Kidney (tissue), 14 donors: ENCODE data around the gene CES3. TPM values are rescaled to one million over a fixed set of nuclear protein-coding genes. Genes with fewer than 3 reads are reported as not detected.
A peak's percentile ranks its signal among the peaks of the same experiment; 100 is the strongest.

Experiments used
- DNase-seq, 5 donors: peaks; one replicate each; pipeline ENCODE4 v3.0.0-alpha.2; 2013 to 2020
- FAIRE-seq: peaks from 2 replicates; lab custom pipeline; 2012; peaks lifted over from hg19 to GRCh38; lab: Jason Lieb, UNC
- H3K27ac ChIP-seq, 2 donors: one replicate each; pipeline ENCODE4 v1.7.0; 2013; ENCODE audit warnings: low read depth in 2 of 2, low read length in 2 of 2, inconsistent platforms in 1 of 2
- H3K27me3 ChIP-seq: one replicate; pipeline ENCODE4 v1.7.1; 2013; ENCODE audit warnings: low read length, inconsistent platforms; ENCODE audit not compliant: control insufficient read depth, insufficient read depth
- H3K36me3 ChIP-seq, 3 donors: one replicate each; pipeline versions ENCODE4 v1.7.0 to v1.7.1; 2013; ENCODE audit warnings: low read length in 3 of 3, control low read depth in 1 of 3, inconsistent platforms in 1 of 3; ENCODE audit not compliant: insufficient read depth in 3 of 3, control insufficient read depth in 2 of 3
- H3K4me1 ChIP-seq, 3 donors: one replicate each; pipeline versions ENCODE4 v1.7.0 to v1.7.1; 2013; ENCODE audit warnings: low read length in 3 of 3, inconsistent platforms in 1 of 3, low read depth in 1 of 3; ENCODE audit not compliant: control insufficient read depth in 2 of 3, insufficient read depth in 2 of 3
- H3K4me3 ChIP-seq, 3 donors: one replicate each; pipeline versions ENCODE4 v1.7.0 to v1.8.1; 2013; ENCODE audit warnings: low read length in 3 of 3, control low read depth in 1 of 3, inconsistent platforms in 1 of 3
- H3K9ac ChIP-seq, 3 donors: one replicate each; pipeline versions ENCODE4 v1.7.0 to v1.7.1; 2013; ENCODE audit warnings: low read length in 3 of 3, control low read depth in 1 of 3, inconsistent platforms in 1 of 3
- H3K9me3 ChIP-seq, 3 donors: one replicate each; pipeline versions ENCODE4 v1.7.0 to v1.7.1; 2013; ENCODE audit warnings: low read length in 3 of 3, control low read depth in 1 of 3, inconsistent platforms in 1 of 3; ENCODE audit not compliant: control insufficient read depth in 2 of 3, insufficient read depth in 1 of 3
- CTCF ChIP-seq: IDR thresholded peaks from 3 replicates; pipeline ENCODE4 v1.5.1; 2012; ENCODE audit warnings: mild to moderate bottlenecking, moderate library complexity, borderline replicate concordance; ENCODE audit not compliant: insufficient read depth; ENCODE audit errors: extremely low read depth
- intact Hi-C: fragments of 100-400 bp; cut with DNase I; formaldehyde crosslinking; loops from one replicate; pipeline ENCODE4 v1.11.1; 2022
- polyA plus RNA-seq: library from polyadenylated mRNA; stranded (reverse); fragments of 350-450 nt; fragmentation: Illumina TruSeq; extraction: RNeasy Lipid Tissue Mini Kit (QIAGEN cat#74804); gene quantifications from one replicate; pipeline ENCODE4 v1.2.3, GENCODE V29; 2014; ENCODE audit warnings: low read depth, low replicate concordance; ENCODE audit not compliant: insufficient read depth
- total RNA-seq: library from RNA; stranded (reverse); fragmentation: NEBNext Ultra II Directional; extraction: Animal tissue kit (Norgen Biotek cat#: 25700); gene quantifications from one replicate; pipeline ENCODE4 v1.2.1, GENCODE V29; 2021
- donor health status: control.
- donor health status: control.
- donor health status: control.
- donor health status: control.
- donor health status: control.
- donor health status: DM: yes; HTN: yes; CAD: no.
- donor health status: Normal renal cell carcinoma (clear cell type).

Gene CES3
- total and polyA plus RNA-seq, 2 donors from 2014 or later = 2.1 to 7.8 TPM

- intact Hi-C loops = no loop called here
- DNase-seq (no peak), FAIRE-seq (no peak)
- Histone ChIP-seq H3K9ac (no peak overlapping the region), H3K36me3 (no peaks in the 10 kb centered on the region), H3K27me3 (no peaks in the 10 kb centered on the region), H3K4me3 (no peak overlapping the region), H3K4me1 (peaks cover 0 to 5% (median 0%) of the 10 kb centered on the region in 3 donors), H3K9me3 (no peaks in the 10 kb centered on the region), H3K27ac (no peak overlapping the region)
- TF ChIP-seq CTCF = no peak
Observed at GRCh38 chr16:67009158-67009557, 48.1 kb downstream of the CES3 start.

GRCh38 chr16:67011274-67011673, 50.2 kb downstream of the CES3 start:
- Histone ChIP-seq H3K27ac (no peak overlapping the region), H3K27me3 (no peaks in the 10 kb centered on the region), H3K9ac (no peak overlapping the region), H3K9me3 (no peaks in the 10 kb centered on the region), H3K4me1 (peaks cover 0 to 8% (median 0%) of the 10 kb centered on the region in 3 donors), H3K4me3 (no peak overlapping the region), H3K36me3 (no peaks in the 10 kb centered on the region)
- intact Hi-C loops = no loop called here
- peak in 1 of 5 donors; percentile 14 for DNase-seq
- no peak for FAIRE-seq
- no peak for TF ChIP-seq CTCF

GRCh38 chr16:67013233-67013822, 52.3 kb downstream of the CES3 start:
- Histone ChIP-seq H3K9ac (peak overlapping the region in 1 of 3 donors; percentile 3), H3K9me3 (no peaks in the 10 kb centered on the region), H3K27ac (no peak overlapping the region), H3K4me3 (peak overlapping the region in 1 of 3 donors; percentile 48), H3K4me1 (peaks cover 0 to 8% (median 0%) of the 10 kb centered on the region in 3 donors), H3K27me3 (no peaks in the 10 kb centered on the region), H3K36me3 (no peaks in the 10 kb centered on the region)
- intact Hi-C loops = no loop called here
- no peak for TF ChIP-seq CTCF
- DNase-seq (peak in 2 of 5 donors; percentile 30 to 74), FAIRE-seq (no peak)
